CD4-positive, alpha-beta T cell treated with Interleukin-21 for 1 hour (primary cell): ENCODE data around the gene RASAL2.
"Not testable (repeated sequence)": the region's sequence is repeated elsewhere in the genome, so short reads cannot be mapped to it uniquely, and the experiment has no call there.

Source experiments
- DNase-seq: peaks from one replicate; pipeline ENCODE4 v3.0.0-alpha.2; 2020

Gene RASAL2

GRCh38 chr1:178120520-178121052, 26.7 kb downstream of the RASAL2 start:
- DNase-seq: not testable (repeated sequence)

- no peak for DNase-seq
These were observed 28.0 kb downstream of the RASAL2 start for GRCh38 chr1:178121883-178122282.

DNA sequence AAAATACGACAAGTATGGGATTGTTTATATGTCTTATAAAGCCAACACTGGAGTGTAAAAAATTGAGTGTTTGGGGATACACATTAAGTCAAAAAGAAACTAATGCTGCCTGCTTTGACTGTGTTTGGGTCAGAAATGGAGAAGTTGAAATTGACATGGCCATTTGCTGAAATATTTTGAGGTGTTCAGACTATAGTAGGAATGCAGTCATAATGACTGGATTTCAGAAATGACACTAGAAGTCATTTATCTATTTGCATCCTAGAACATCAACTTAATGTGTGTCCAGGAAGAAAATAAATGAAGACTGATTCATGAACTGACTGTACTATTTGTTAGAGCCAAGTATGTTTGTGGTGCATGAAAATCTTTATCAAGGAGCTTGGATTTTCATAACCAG, 28.4 kb downstream of the RASAL2 start:
- DNase-seq: no peak

DNA sequence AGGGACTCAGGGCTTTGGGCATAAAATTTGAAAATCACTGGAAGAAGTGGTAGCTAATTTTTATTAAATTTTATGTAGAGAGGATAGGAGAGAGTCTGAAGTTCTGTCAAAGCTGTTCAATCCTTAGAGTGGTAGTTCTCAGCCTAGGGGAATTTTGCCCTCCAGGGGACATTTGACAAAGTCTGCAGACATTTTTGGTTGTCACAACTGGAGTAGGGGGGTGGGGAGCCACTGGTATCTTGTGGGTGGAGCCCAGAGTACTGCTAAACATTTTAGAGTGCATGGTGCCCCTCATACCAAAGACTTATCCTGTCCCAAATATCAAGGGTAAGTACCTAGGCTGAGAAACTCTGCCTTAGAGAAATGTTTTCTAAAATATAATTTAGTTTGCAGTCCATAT, 30.2 kb downstream of the RASAL2 start:
- no peak for DNase-seq

DNA sequence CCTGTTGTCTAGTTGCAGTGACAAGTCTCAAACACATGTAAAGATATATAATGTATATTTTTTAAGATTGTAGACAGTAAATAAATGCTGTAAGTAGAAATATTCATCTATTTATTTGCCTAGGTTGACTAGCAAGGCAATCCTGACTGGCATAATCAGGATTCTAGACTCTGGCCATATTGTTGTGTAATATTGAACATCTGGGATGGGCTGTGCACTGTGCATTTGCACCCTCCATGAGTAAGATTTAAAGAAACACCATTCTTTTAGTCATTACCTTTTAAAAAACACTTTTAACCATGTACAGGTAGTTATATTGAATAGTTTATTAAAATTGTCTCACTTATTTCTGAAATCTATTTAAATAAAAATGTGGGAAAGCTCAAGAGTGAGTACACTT, 32.4 kb downstream of the RASAL2 start:
- DNase-seq: no peak

GRCh38 chr1:178126741-178127185, 32.9 kb downstream of the RASAL2 start:
- no peak for DNase-seq

- DNase-seq: no peak
These were observed 33.7 kb downstream of the RASAL2 start for GRCh38 chr1:178127482-178128191.

DNA sequence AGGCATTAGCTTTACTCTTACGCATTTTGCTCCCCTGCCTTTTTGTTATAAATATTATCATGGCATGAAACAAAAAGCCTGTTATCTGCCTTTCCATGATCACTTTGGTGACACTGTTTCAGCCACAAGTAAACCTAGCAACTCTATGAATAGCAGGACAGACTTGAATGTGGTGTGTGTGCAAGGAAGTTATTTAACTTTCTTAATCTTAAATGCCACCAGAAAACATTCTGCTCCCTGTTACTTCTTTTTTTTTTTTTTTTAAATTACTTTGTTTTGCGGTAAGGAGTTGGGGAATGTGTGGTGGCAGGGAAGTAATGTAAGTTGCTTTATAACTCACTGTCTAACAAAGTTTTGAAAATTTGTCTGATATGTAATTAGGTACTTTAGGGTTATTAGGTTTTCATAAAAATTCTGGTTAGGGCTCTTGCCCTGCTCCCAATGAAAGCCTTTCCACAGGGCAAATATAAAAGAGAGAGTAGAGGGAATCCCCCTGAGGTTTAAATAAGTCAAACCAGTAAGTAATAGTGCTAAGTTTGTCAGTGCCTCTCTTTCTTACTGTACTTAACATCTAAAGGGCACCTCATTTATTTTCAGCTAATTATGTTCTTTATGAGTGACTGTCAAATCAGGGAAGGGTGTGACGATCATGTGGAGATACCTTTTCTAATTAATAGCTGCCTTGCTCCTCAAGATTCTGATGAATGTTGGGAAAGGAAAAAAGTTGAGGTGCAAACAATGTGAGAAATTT, 39.5 kb downstream of the RASAL2 start:
- DNase-seq: no peak

GRCh38 chr1:178134061-178134460, 40.2 kb downstream of the RASAL2 start:
- no peak for DNase-seq

DNA sequence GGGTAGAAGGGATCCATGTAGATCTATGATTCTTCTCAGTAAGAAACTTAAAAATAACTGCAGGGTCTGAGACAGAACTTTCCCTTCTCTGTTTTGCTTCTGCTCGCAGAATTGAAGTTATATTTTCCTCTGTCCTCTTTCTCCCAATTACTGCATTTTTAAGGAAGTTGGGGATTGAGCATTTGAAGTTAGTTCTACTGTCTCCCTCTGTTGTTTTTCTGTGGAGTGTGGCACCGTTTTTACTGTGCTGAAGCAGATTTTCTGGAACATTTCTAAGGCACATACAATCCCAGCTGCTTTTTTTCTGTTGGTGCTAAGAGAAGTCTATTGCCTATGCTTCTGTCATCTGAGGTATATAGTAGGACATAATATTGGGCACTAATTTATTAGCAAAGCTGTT, 43.3 kb downstream of the RASAL2 start:
- DNase-seq: no peak

DNA sequence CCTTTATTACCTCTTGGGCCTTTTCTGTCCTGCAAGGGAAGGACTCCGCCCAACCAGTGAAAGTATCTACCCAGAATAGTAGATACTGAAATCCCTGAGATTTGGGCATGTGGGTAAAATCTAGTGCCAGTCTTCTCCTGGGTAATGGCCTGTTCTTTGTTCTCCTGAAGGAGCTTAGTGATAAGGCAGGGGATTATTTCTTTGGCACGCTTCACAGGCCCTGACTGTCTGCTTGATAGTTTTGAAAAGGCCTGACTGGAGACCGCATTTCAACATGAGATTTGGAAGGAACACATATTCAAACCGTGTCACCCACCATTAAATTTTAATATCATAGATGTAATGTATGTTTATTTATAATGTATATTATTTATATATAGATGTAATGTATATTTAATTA, 48.9 kb downstream of the RASAL2 start:
- DNase-seq: no peak

GRCh38 chr1:178143730-178144690, 50.1 kb downstream of the RASAL2 start:
- no peak for DNase-seq

- DNase-seq: no peak
These were observed 51.7 kb downstream of the RASAL2 start for GRCh38 chr1:178145605-178146004.

DNA sequence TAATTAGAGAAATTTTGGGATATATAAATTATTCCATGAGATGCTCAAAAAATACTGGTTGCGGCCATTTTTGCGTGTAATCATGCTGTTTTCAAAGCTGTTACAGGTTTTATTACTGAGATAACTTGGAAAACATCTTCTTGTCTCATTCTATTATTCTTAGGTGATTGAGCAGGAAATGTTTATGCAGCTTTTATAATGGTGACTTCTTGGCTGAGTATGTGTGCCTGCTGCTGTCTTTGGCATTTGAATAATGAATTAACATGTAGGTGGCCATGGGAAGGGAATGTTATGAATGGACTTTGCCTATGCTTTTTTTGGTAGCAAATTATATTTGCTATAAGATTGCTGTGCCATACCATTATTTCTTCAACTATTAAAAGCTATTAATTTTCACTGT, 52.5 kb downstream of the RASAL2 start:
- no peak for DNase-seq

DNA sequence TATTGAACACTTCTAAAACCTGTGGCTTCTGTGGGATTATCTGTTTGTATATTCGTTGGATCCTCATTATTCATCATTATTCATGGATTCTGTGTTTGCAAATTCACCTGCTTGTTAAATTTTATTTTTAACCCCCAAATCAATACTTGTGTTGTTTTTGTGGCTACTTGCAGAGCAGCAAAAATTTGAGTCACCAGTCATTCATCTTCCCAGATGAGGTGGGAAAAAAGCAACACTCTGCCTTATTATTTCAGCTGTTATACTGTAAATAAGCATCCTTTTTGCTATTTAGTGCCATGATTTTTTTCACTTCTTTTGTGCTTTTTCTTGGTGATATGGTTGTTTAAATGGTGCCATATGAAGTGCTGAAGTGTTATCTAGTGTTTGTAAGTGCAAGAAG, 56.7 kb downstream of the RASAL2 start:
- DNase-seq: no peak

- no peak for DNase-seq
These were observed 57.9 kb downstream of the RASAL2 start for GRCh38 chr1:178151831-178152230.

- no peak for DNase-seq
These were observed 61.8 kb downstream of the RASAL2 start for GRCh38 chr1:178155481-178156255.

DNA sequence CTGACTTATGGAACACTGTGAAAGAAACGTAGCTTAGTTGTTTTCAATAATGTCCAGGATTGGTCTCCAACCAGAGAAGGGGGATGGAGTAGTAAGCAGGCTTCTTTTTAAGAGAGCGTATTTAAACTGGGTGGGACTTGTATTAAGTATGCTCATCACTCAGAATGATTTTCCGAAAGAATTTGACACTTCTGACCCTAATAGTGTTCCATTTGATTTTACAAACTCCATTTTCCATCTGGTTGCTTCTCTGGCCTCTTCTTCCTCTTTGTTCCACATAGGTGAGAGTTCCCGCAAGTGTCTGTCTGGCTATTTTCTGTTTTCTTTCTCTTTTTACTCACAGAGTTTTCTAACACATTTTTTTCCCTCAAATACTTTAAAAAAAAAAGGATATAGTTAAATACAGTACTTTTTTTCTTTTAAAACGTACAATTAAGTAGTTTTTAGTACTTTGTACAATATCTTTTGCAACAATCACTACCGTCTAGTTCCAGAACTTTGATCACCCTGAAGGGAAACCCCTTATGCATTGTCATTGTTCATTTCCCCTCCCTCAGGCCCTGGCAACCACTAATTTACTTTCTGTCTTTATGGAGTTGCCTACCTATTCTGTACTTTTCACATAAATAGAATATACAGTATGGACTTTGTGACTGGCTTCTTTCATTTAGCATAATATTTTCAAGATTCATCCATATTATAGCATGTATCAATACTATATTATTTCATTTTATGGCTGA, 67.0 kb downstream of the RASAL2 start:
- DNase-seq: no peak

DNA sequence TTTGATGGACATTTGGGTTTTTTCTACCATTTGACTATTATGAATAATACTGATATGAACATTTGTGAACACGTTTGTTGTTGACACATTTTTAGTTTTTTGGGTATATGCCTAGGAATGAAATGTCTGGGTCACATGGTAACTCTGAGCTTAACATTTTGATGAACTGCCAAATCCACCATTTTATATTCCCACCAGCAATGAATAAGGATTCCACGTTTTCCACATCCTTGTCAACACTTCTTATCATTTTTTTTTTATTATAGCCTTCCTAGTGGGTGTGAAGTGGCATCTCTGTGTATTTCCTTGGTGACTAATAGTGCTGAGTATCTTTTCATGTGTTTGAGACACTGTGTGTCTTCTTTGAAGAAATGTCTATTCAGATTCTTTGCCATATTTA, 67.6 kb downstream of the RASAL2 start:
- DNase-seq: no peak

- no peak for DNase-seq
These were observed 71.3 kb downstream of the RASAL2 start for GRCh38 chr1:178165196-178165595.

- DNase-seq: no peak
These were observed 72.6 kb downstream of the RASAL2 start for GRCh38 chr1:178166429-178167024.
